SK-N-MC (cell line): ENCODE data around the gene TBRG4.

Experiments
- EZH2 ChIP-seq: fragments of 200-600 bp; sonication (generic); IDR thresholded peaks from one replicate; pipeline ENCODE4 v1.6.1; 2017; ENCODE audit warnings: antibody characterized with exemption
- POLR2AphosphoS5 ChIP-seq: IDR thresholded peaks from 2 replicates; pipeline ENCODE4 v1.6.1; 2012; ENCODE audit warnings: mild to moderate bottlenecking, low read depth, low read length, borderline replicate concordance

- TF ChIP-seq POLR2AphosphoS5: no peak
- no peak for TF ChIP-seq EZH2
Observed at GRCh38 chr7:45073031-45073785, 38.3 kb downstream of the TBRG4 start.
